C4-2B (cell line): Measurements from ENCODE around the gene RALGAPB.

Source experiments
- H3K27ac ChIP-seq: fragments of 450-650 bp; 2 replicates; pipeline ENCODE4 v1.5.1; 2017
- ZFX ChIP-seq: fragments of 450-650 bp; IDR thresholded peaks from 2 replicates; pipeline ENCODE4 v1.6.1; 2017
- TF ChIP-seq, protein P1 (sequence below): fragments of 450-650 bp; conservative IDR thresholded peaks from 2 replicates; pipeline ENCODE4 v1.5.1; 2017; ENCODE audit warnings: mild to moderate bottlenecking

The RALGAPB gene

DNA sequence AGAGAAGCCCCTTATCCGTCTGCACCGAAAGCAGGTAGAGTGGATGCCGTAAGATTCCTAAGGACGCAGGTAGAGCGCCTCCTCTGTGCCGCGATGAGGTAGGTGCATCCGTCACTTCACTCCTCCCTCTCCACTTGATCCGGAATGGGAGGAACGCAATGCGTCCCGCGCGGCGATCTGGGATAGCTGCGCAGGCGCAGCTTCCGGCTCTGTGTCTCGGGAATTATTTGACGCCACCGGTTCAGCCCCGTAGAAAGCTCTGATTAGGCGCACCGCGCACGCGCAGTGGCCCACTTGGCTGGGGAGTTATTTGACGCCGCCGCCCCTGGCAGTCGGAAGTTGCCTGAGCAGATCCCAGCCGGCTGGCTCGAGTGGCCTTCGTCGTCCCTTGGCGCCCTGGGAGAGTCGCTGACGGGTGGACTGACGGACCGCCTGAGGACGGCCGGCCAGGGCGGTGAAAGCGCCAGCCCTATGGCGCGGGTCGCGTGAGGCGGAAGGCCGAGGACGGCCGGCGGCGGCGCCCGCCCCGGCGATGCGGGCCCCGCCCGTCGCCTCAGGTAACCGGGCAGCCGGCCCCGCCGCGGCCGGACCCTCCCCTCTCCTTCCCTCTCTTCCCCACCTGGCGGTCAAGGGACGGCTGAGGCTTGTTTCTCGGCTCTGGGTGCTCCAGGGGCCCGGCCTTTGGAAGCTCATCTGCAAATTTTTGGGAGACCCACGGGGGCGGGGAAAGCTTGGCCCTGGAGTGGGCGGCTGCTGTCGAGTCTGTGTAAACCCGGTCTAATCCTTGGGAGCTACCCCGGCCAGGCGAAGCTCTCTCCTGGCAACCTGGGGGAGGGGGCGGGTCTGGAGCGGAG is at the start of gene RALGAPB:
TSS of gene RALGAPB (plus strand) at position 331 of the 854 bp plus-strand sequence. CDS start 15,590 bp downstream, outside the sequence.
- H3K27ac ChIP-seq = peak within 1 kb of the TSS; percentile 83
- TF ChIP-seq, protein P1, sequence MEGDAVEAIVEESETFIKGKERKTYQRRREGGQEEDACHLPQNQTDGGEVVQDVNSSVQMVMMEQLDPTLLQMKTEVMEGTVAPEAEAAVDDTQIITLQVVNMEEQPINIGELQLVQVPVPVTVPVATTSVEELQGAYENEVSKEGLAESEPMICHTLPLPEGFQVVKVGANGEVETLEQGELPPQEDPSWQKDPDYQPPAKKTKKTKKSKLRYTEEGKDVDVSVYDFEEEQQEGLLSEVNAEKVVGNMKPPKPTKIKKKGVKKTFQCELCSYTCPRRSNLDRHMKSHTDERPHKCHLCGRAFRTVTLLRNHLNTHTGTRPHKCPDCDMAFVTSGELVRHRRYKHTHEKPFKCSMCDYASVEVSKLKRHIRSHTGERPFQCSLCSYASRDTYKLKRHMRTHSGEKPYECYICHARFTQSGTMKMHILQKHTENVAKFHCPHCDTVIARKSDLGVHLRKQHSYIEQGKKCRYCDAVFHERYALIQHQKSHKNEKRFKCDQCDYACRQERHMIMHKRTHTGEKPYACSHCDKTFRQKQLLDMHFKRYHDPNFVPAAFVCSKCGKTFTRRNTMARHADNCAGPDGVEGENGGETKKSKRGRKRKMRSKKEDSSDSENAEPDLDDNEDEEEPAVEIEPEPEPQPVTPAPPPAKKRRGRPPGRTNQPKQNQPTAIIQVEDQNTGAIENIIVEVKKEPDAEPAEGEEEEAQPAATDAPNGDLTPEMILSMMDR = peak; percentile 47
- TF ChIP-seq ZFX = peak; percentile 73

DNA sequence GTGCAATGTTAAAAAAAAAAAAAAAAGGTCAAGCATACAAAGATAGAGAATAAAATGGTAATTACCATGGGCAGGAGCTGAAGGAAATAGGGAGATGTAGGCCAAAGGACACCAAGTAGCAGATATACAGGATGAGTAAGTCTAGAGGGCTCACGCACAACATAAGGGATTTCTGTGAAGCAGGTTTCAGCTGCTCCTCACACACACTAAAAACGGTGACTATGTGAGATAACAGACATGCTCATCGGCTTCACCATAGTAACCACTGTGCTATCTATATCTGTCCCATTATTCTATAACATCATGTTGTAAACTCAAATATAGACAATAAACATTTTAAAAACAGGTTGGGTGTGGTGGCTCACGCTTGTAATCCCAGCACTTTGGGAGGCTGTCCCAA is 49.1 kb upstream of the RALGAPB start:
- H3K27ac ChIP-seq = no peak overlapping the region
- TF ChIP-seq ZFX = no peak
- TF ChIP-seq, protein P1 = no peak

DNA sequence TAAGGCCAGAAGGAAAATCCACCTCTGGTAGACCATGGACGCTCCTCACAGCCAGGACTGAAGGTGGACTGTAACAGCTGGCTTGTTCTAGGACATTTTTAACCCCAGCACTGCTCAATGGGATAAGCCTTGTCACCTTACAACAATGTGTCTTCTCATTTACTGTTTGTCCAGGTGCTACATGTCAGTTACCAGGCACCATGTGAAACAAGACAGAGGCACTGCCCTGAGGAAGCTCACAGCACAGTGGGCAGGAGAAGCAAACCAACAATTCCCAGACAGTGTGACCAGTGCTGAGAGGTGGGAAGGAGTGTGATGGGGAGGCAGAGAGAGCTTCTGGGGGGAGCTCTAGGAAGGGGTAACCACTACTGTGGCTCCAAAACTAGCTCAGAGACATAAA is 48.2 kb upstream of the RALGAPB start:
- no peak overlapping the region for H3K27ac ChIP-seq
- TF ChIP-seq, protein P1 = no peak
- TF ChIP-seq ZFX = no peak

DNA sequence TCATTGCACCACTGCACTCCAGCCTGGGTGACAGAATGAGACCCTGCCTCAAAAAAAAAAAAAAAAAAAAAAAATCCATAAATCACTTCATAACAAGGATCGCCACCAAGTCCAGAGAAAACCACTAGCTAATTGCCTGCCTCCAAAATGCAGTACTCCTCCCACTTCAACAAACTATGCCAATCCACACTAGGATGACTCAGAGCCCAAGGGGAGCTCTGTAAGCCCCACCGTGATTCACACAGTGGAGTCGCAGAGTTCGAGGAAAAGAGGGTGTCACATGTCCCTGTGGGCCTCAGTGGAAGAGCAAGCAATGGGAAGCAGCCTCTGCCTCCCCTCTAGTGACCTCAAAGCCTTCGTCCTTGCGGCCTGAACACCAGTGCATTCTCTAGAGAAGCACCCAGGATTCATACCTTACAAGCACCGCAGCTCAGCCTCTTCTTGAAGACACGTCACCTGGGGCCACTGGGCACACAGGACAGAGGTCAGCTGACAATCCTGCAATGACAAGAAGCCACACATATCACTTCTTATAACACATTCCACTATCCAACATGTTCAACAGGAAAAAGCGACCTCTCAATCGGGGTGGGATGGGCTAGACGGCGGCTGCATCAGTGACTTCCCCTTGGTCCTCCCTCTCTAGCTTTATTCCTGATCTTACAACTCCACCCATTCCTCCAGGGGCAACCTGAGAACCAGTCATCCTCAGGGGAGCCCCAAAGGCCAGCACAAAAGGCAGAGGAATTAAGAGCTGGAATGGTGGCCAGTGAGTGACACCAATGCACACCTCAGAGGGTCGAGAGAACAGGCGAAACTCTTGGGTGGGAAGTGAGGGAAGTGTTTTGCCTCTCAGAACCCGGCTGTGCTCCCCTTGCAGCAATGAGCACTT is 46.4 kb upstream of the RALGAPB start:
- H3K27ac ChIP-seq = no peak overlapping the region
- TF ChIP-seq, protein P1 = no peak
- TF ChIP-seq ZFX = no peak

DNA sequence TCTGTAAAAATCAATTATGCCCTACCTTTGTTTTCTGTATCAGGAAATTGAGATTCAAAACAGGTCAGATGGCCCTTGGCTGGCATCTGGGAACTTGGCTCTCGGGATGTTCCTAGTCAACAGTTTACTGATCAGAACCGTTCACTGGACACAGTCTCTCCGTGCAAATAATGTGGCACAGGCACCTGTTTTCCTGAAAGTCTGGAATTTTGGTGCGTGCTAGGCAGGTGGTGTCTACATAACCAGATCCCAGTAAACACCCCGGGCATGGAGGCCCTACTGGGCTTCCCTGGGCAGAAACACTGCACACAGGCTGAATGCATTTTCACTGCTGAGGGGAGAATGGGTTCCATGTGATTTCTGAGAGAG is 45.0 kb upstream of the RALGAPB start:
- peak overlapping the region; percentile 12 for H3K27ac ChIP-seq
- no peak for TF ChIP-seq ZFX
- TF ChIP-seq, protein P1 = no peak

DNA sequence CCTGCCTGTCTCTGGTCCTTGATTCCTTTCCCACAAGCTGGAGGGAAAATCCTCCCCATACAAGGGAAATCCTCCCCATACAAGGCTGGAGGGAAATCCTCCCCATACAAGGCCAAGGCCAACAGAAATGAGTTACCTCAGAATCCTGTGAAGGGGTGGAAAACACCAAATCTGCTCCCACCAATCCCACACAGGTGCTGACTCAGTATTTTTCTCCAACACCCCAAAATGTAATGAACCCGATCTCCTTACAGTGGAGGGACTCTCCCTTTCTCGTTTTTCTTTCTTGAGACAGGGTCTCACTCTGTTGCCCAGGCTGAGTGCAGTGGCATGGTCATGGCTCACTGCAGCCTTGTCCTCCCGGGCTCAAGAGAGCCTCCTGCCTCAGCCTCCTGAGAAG is 43.8 kb upstream of the RALGAPB start:
- 0 out of 2 replicates have a peak overlapping the region, but pooled peaks have one; percentile 2 for H3K27ac ChIP-seq
- TF ChIP-seq, protein P1 = no peak
- TF ChIP-seq ZFX = no peak
